HUES6 (cell line): ENCODE data around the gene UBP1.

Experiments
- H3K27ac ChIP-seq: 2 replicates; pipeline ENCODE4 v1.7.0; 2013; ENCODE audit warnings: low read depth, mild to moderate bottlenecking, low read length, inconsistent platforms
- H3K27me3 ChIP-seq: 2 replicates; pipeline ENCODE4 v1.6.1; 2013; ENCODE audit warnings: low read length; ENCODE audit not compliant: control insufficient read depth, insufficient read depth
- H3K36me3 ChIP-seq: 2 replicates; pipeline ENCODE4 v1.6.1; 2013; ENCODE audit warnings: low read length; ENCODE audit not compliant: control insufficient read depth, insufficient read depth
- H3K4me1 ChIP-seq: 2 replicates; pipeline ENCODE4 v1.6.1; 2013; ENCODE audit warnings: low read length; ENCODE audit not compliant: control insufficient read depth, insufficient read depth
- H3K4me3 ChIP-seq: 2 replicates; pipeline ENCODE4 v1.5.1; 2013; ENCODE audit warnings: low read depth, low read length
- H3K9ac ChIP-seq: one replicate; pipeline ENCODE4 v1.6.1; 2013; ENCODE audit warnings: mild to moderate bottlenecking, low read length
- H3K9me3 ChIP-seq: 2 replicates; pipeline ENCODE4 v1.6.1; 2013; ENCODE audit warnings: low read depth, low read length; ENCODE audit not compliant: control insufficient read depth, insufficient read depth

The UBP1 gene

GRCh38 chr3:33389908-33390307 is 50.3 kb downstream of the UBP1 start:
- H3K4me1 ChIP-seq, result no peaks in the 10 kb centered on the region
- no peak overlapping the region for H3K4me3 ChIP-seq
- H3K9ac ChIP-seq, result no peak overlapping the region
- no peaks in the 10 kb centered on the region for H3K9me3 ChIP-seq
- no peak overlapping the region for H3K27ac ChIP-seq
- H3K27me3 ChIP-seq, result no peaks in the 10 kb centered on the region
- peaks cover 92% of the 10 kb centered on the region for H3K36me3 ChIP-seq

GRCh38 chr3:33388374-33389100 is 51.7 kb downstream of the UBP1 start:
- H3K4me3 ChIP-seq, result no peak overlapping the region
- no peak overlapping the region for H3K9ac ChIP-seq
- H3K27ac ChIP-seq, result no peak overlapping the region
- no peaks in the 10 kb centered on the region for H3K9me3 ChIP-seq
- H3K36me3 ChIP-seq, result peaks cover 89% of the 10 kb centered on the region
- H3K4me1 ChIP-seq, result no peaks in the 10 kb centered on the region
- H3K27me3 ChIP-seq, result no peaks in the 10 kb centered on the region

- no peaks in the 10 kb centered on the region for H3K27me3 ChIP-seq
- H3K4me1 ChIP-seq, result no peaks in the 10 kb centered on the region
- H3K36me3 ChIP-seq, result peaks cover 70% of the 10 kb centered on the region
Measured at GRCh38 chr3:33386631-33387030, 53.6 kb downstream of the UBP1 start.

GRCh38 chr3:33385423-33385822 is 54.8 kb downstream of the UBP1 start:
- H3K4me3 ChIP-seq, result no peak overlapping the region
- no peaks in the 10 kb centered on the region for H3K4me1 ChIP-seq
- H3K9ac ChIP-seq, result no peak overlapping the region
- no peak overlapping the region for H3K27ac ChIP-seq
- H3K36me3 ChIP-seq, result peaks cover 59% of the 10 kb centered on the region
- no peaks in the 10 kb centered on the region for H3K27me3 ChIP-seq
- H3K9me3 ChIP-seq, result no peaks in the 10 kb centered on the region

More at GRCh38 chr3:33386631-33387030, 53.6 kb downstream of the UBP1 start:
- Histone ChIP-seq H3K9me3 (no peaks in the 10 kb centered on the region), H3K27ac (no peak overlapping the region), H3K9ac (no peak overlapping the region), H3K4me3 (no peak overlapping the region)

- Histone ChIP-seq H3K4me1 (no peaks in the 10 kb centered on the region), H3K27ac (no peak overlapping the region), H3K9ac (no peak overlapping the region), H3K4me3 (no peak overlapping the region), H3K9me3 (no peaks in the 10 kb centered on the region), H3K36me3 (peaks cover 45% of the 10 kb centered on the region), H3K27me3 (no peaks in the 10 kb centered on the region)
Measured at GRCh38 chr3:33383951-33384350, 56.3 kb downstream of the UBP1 start.

GRCh38 chr3:33380653-33381052 is 59.6 kb downstream of the UBP1 start:
- H3K4me3 ChIP-seq, result no peak overlapping the region
- peaks cover 20% of the 10 kb centered on the region for H3K36me3 ChIP-seq
- H3K9ac ChIP-seq, result no peak overlapping the region
- H3K9me3 ChIP-seq, result no peaks in the 10 kb centered on the region
- no peak overlapping the region for H3K27ac ChIP-seq
- no peaks in the 10 kb centered on the region for H3K4me1 ChIP-seq
- H3K27me3 ChIP-seq, result no peaks in the 10 kb centered on the region

GRCh38 chr3:33377931-33378330 is 62.3 kb downstream of the UBP1 start:
- H3K4me1 ChIP-seq, result no peaks in the 10 kb centered on the region
- no peak overlapping the region for H3K27ac ChIP-seq
- H3K36me3 ChIP-seq, result peaks cover 17% of the 10 kb centered on the region
- no peaks in the 10 kb centered on the region for H3K27me3 ChIP-seq
- H3K4me3 ChIP-seq, result no peak overlapping the region
- no peaks in the 10 kb centered on the region for H3K9me3 ChIP-seq
- no peak overlapping the region for H3K9ac ChIP-seq

GRCh38 chr3:33377489-33377888 is 62.7 kb downstream of the UBP1 start:
- no peaks in the 10 kb centered on the region for H3K27me3 ChIP-seq
- H3K27ac ChIP-seq, result no peak overlapping the region
- H3K4me1 ChIP-seq, result peaks cover 3% of the 10 kb centered on the region; the same call in 1 of the 2 replicates
- H3K36me3 ChIP-seq, result peaks cover 17% of the 10 kb centered on the region
- H3K9ac ChIP-seq, result no peak overlapping the region
- no peak overlapping the region for H3K4me3 ChIP-seq
- H3K9me3 ChIP-seq, result no peaks in the 10 kb centered on the region

- Histone ChIP-seq H3K27me3 (no peaks in the 10 kb centered on the region), H3K4me1 (peaks cover 6% of the 10 kb centered on the region; the same call in 1 of the 2 replicates), H3K27ac (no peak overlapping the region), H3K9me3 (no peaks in the 10 kb centered on the region), H3K36me3 (peaks cover 16% of the 10 kb centered on the region), H3K9ac (no peak overlapping the region), H3K4me3 (no peak overlapping the region)
Measured at GRCh38 chr3:33373082-33373437, 67.1 kb downstream of the UBP1 start.

GRCh38 chr3:33372218-33373081 is 67.8 kb downstream of the UBP1 start:
- no peaks in the 10 kb centered on the region for H3K9me3 ChIP-seq
- no peak overlapping the region for H3K4me3 ChIP-seq
- H3K9ac ChIP-seq, result no peak overlapping the region
- no peaks in the 10 kb centered on the region for H3K27me3 ChIP-seq
- peaks cover 6% of the 10 kb centered on the region; the same call in 1 of the 2 replicates for H3K4me1 ChIP-seq
- H3K27ac ChIP-seq, result no peak overlapping the region
- H3K36me3 ChIP-seq, result peaks cover 12% of the 10 kb centered on the region

- Histone ChIP-seq H3K27me3 (no peaks in the 10 kb centered on the region), H3K27ac (no peak overlapping the region), H3K4me3 (no peak overlapping the region), H3K9ac (no peak overlapping the region), H3K36me3 (no peaks in the 10 kb centered on the region), H3K4me1 (peaks cover 11% of the 10 kb centered on the region), H3K9me3 (no peaks in the 10 kb centered on the region)
Measured at GRCh38 chr3:33364531-33365128, 75.6 kb downstream of the UBP1 start.
